ENCODE measurements around the gene TMEM271.
"Not testable (repeated sequence)": the region's sequence is repeated elsewhere in the genome, so short reads cannot be mapped to it uniquely, and the experiment has no call there.

The TMEM271 gene

GRCh38 chr4:561426-561825 is 14.7 kb downstream of the TMEM271 start:
- DNase-seq, result no peak

DNA sequence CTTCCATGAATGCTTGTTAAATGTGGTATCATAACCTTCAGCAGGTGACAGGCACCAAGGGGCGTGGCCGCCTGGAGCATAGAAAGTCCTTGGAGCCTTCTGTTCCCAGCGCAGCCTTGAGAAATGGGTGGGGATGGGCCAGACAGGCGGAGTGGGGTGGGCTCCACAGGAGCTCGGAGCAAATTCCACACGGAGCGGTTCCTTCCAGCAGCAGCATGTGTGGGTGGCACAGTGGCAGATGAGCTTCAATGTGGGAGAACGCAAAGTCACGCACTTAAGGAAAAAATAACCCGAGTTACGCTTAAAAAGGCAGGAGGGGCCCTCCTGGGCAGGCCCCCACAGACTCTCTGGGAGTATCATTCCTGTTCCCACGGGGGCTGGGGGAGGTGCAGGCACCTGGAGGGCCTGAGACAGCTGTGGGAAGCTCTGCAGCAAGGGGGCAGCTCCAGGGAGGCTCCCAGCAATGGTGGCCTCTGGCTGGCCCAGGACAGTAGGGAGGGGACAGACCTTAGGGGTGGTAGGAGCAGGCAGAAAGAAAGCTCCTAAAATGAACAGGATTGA is 15.3 kb downstream of the TMEM271 start:
- no peak for DNase-seq

DNA sequence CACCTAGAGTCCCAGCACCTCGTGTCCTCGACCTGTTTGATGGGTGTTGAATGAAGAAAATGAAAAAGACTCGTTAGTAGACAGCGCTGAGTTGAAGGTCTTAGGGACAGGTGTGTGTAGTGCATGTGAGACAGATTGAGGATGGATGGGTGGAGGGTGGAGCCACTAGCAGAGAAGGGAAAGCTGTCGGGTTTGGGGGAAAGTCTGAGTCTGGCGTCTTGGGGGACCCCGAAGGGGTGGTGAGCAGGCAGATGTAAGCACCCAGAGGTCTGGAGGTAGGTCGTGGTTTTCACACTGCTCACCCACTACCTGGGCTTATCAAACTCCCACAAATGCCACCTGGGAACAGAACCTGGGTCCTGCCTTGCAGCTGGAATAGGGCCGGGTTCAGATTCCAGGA is 16.0 kb downstream of the TMEM271 start:
- no peak for DNase-seq

DNA sequence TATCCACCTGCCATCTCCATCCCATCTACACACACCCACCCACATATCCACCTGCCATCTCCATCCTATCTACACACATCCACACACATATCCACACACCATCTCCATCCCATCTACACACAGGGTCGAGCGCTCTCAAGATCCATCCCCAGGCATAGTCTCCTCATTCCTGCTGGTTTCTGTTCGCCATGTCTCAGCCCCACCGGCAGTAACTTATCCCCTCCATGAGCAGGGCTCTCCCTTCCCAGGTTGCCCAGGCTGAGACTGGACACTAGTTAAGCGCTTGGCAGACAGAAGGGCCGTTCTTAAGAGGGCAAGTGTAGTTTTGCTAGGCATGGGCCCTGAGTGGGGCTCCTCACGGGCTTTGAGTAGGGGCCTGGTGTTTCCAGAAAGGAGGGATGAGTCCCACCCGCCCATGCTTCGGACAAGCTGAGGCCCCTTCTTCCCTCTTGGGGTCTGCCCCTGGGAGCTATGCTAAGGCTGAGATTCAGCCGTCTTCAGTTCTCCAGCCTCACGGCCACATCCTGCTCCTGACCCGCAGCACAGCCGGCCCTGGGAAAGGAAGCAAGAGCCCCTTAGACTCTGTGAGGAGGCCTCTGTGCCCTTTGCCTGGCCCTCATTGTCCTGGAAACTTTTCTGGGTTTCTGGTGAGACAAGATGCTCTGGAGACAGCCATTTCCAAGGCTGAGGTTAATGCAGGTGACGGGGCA is 20.4 kb downstream of the TMEM271 start:
- no peak for DNase-seq

GRCh38 chr4:554793-555320 is 21.2 kb downstream of the TMEM271 start:
- DNase-seq, result not testable (repeated sequence)

- no peak for DNase-seq
Observed at GRCh38 chr4:552019-552418, 24.1 kb downstream of the TMEM271 start.

- DNase-seq, result not testable (repeated sequence)
Observed at GRCh38 chr4:550268-550667, 25.8 kb downstream of the TMEM271 start.

DNA sequence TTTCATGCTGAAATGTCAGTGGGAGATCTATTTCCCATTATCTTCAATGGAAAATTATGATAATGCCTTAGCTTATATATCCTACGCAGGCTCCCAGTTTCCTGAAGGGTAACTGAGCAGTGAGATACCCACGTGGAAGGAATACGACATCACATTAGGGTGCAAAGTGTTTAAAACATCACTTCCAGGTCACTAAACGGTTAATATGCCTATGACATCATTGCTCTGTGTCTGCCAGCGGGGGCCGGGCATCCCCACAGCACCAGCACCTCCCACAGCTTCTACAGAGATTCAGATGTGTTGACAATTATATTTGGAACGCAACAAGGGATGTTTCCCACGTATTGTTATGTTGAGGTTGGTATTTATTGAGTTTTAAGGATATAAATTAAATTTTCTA is 27.1 kb downstream of the TMEM271 start:
- DNase-seq, result no peak

DNA sequence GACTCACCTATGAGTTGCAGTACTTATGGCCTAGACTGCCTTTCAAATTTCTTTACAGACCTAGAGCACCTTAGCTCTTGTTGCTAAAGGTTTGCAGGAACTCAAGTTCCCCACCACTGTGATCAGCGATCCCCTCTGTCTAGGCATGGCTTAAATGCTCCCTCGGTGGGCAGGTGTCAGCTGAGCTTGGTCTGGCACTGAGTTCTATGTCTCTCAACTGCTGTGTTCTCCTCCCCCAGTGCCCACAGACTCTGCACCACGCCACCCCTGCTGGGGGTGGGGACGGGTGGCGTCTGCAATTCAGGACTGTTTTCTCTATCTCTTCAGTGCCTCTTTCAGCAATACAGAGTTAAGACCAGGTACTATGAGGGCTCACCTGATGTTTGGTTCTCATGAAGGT is 30.5 kb downstream of the TMEM271 start:
- no peak for DNase-seq

- DNase-seq, result no peak
Observed at GRCh38 chr4:544386-545105, 31.5 kb downstream of the TMEM271 start.

DNA sequence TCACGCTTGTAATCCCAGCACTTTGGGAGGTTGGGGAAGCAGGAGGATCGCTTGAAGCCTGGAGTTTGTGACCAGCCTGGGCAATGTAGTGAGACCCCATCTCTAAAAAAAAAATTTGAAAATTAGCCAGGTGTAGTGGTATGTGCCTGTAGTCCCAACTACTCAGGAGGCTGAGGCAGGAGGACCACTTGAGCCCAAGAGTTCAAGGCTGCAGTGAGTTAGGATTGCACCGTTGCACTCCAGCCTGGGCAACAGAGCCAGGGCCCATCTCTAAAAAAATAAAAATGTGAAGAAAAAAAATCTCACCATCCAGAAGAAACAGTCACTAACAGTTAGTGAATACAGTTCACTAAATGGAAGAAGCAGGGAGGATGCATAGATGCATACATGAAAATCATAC is 34.8 kb downstream of the TMEM271 start:
- no peak for DNase-seq

GRCh38 chr4:538542-539142 is 37.5 kb downstream of the TMEM271 start:
- DNase-seq, result no peak

GRCh38 chr4:537436-538264 is 38.4 kb downstream of the TMEM271 start:
- DNase-seq, result no peak

DNA sequence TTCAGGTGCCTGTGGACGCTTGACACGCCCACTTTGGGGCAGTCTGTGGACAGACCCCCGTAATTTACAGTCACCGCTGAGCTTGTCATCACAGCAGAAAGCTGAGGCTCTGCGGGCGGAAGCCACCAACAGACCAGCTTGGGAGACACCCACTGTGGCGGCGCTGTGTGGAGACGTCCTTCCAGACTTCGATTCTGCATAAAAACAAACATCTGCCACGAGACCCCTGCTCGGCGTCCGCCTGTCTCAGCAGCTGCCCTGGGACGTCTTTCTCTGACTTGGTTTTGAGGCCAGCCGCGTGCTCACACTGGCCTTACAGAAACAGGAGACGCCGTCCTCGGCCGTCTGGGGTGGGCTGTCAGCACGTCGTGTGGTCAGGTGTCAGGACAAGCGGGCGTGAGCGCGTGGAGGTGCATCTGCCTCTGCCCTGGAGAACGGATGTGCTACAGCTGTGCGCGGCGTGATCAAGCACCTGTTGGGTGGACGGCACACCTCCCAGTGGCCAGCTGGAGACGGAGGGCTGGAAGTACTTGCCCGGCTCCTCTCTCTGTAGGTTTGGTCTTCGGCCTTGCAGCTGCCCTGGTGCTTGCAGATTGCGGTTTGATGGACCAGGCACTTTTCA is 39.6 kb downstream of the TMEM271 start:
- DNase-seq, result no peak

GRCh38 chr4:535924-536281 is 40.2 kb downstream of the TMEM271 start:
- DNase-seq, result no peak

- no peak for DNase-seq
Observed at GRCh38 chr4:535181-535923, 40.7 kb downstream of the TMEM271 start.

DNA sequence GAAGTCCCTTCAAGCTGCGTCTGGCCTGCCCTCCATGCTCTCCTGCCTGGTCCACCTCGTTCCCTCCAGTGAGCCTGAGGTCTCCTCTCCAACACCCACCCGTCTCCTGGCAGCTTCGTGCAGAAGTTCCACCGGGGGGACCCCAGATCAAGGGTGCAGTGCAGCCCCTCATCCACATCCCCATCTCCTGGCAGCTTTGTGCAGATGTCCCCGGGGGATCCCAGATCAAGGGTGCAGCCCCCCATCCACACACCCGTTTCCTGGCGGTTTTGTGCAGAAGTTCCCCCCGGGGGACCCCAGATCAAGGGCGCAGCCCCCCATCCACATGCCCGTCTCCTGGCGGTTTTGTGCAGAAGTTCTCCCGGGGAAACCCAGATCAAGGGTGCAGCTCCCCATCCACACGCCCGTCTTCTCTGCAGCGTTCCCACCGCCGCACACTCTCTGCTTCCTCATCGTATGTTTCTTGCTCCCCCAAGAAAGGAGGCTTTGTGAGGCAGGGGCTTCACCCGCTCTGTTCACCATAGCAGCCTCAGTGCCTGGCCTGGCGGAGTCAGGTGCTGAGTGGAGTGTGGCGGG is 41.4 kb downstream of the TMEM271 start:
- no peak for DNase-seq

DNA sequence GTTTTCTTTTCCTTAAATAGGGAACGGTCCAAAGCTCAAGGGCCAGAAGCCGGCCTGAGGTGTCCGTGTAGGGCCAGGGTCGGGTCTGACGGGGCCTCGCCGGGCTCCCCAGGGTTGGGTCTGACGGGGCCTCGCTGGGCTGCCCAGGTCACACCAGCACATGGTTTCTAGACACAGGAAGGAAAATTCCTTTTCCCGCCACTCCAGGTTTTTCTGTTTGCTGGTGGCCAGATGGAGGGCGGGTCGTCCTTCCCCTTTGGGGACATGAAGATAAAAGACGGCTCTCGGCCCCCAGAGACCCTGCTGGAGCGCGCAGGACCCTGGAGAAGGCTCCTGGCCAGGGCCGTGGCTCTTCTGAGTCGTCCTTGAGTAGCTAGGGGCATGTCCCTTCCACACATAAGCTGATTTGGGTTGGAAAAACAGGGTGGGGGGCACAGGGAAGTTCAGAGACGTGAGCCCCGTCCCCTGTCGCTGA is 42.0 kb downstream of the TMEM271 start:
- no peak for DNase-seq

- DNase-seq, result no peak
Observed at GRCh38 chr4:533318-534100, 42.6 kb downstream of the TMEM271 start.
